HepG2 (cell line): ENCODE measurements around the gene RPL3. TPM values are rescaled to one million over a fixed set of nuclear protein-coding genes. Genes with fewer than 3 reads are reported as not detected.

ENCODE experiments used
- CREM ChIP-seq, 2 experiments: sonication (generic) in 1 of 2; formaldehyde crosslinking in 1 of 2; IDR thresholded peaks; 2 replicates each; pipeline versions ENCODE4 v1.4.0 to v1.6.1; 2016 to 2020; ENCODE audit warnings: antibody characterized with exemption in 1 of 2, mild to moderate bottlenecking in 1 of 2, missing genetic modification reagents in 1 of 2
- EHMT2 ChIP-seq: fragments of 200-600 bp; sonication (generic); IDR thresholded peaks from 2 replicates; pipeline ENCODE4 v1.7.0; 2017; ENCODE audit warnings: antibody characterized with exemption, low read depth, low read length, borderline replicate concordance
- HNRNPL ChIP-seq: fragments of 200-400 bp; formaldehyde crosslinking; IDR thresholded peaks from 2 replicates; pipeline ENCODE4 v1.6.1; 2017; ENCODE audit warnings: mild to moderate bottlenecking, low read depth, low read length
- KDM2A ChIP-seq: sonication (generic); formaldehyde crosslinking; IDR thresholded peaks from 2 replicates; pipeline ENCODE4 v1.4.0; 2020; ENCODE audit warnings: low read depth, missing genetic modification reagents, borderline replicate concordance
- LCORL ChIP-seq, 2 experiments: fragments of 450-650 bp in 1 of 2; sonication (generic) in 1 of 2; formaldehyde crosslinking in 1 of 2; IDR thresholded peaks; 2 replicates each; pipeline versions ENCODE4 v1.5.0 to v1.6.1; 2017 to 2020; ENCODE audit warnings: antibody characterized with exemption in 1 of 2, missing genetic modification reagents in 1 of 2
- MXI1 ChIP-seq: IDR thresholded peaks from 3 replicates; pipeline ENCODE4 v1.6.1; 2012; ENCODE audit warnings: low read depth, low read length, inconsistent platforms, borderline replicate concordance
- NFKBIZ ChIP-seq: IDR thresholded peaks from 2 replicates; pipeline ENCODE4 v1.6.1; 2018; ENCODE audit warnings: missing genetic modification reagents, missing compliant biosample characterization
- PRPF4 ChIP-seq: fragments of 200-400 bp; formaldehyde crosslinking; IDR thresholded peaks from 2 replicates; pipeline ENCODE4 v1.6.1; 2016; ENCODE audit warnings: low read length, low read depth; ENCODE audit not compliant: poor library complexity, severe bottlenecking
- REPIN1 ChIP-seq: sonication (generic); formaldehyde crosslinking; IDR thresholded peaks from 2 replicates; pipeline ENCODE4 v1.8.0; 2022; ENCODE audit warnings: missing genetic modification reagents, low read depth, mild to moderate bottlenecking, borderline replicate concordance
- SALL1 ChIP-seq: sonication (generic); formaldehyde crosslinking; IDR thresholded peaks from 2 replicates; pipeline ENCODE4 v1.8.0; 2022; ENCODE audit warnings: mild to moderate bottlenecking, missing genetic modification reagents
- SALL2 ChIP-seq: sonication (generic); formaldehyde crosslinking; IDR thresholded peaks from 2 replicates; pipeline ENCODE4 v1.8.1; 2023; ENCODE audit warnings: mild to moderate bottlenecking, missing genetic modification reagents, inconsistent platforms
- SSRP1 ChIP-seq: IDR thresholded peaks from 2 replicates; pipeline ENCODE4 v1.6.1; 2016; ENCODE audit warnings: control low read depth
- TAF15 ChIP-seq: fragments of 200-400 bp; formaldehyde crosslinking; IDR thresholded peaks from one replicate; pipeline ENCODE4 v1.6.1; 2018; ENCODE audit warnings: mild to moderate bottlenecking, low read depth, low read length; ENCODE audit not compliant: poor library complexity, severe bottlenecking
- ZNF350 ChIP-seq: sonication (generic); formaldehyde crosslinking; IDR thresholded peaks from 2 replicates; pipeline ENCODE4 v1.4.0; 2020; ENCODE audit warnings: mild to moderate bottlenecking, low read depth, missing genetic modification reagents, borderline replicate concordance
- ZNF724P ChIP-seq: sonication (generic); formaldehyde crosslinking; IDR thresholded peaks from 2 replicates; pipeline ENCODE4 v1.8.0; 2022; ENCODE audit warnings: missing genetic modification reagents, borderline replicate concordance
- polyA plus RNA-seq, 8 experiments: library from polyadenylated mRNA; depleted of rRNA in 3 of 8; stranded (reverse) in 7 of 8; unstranded in 1 of 8; fragments of >200 nt; fragmentation: Illumina TruSeq in 4 of 8; extraction: Trizol in 4 of 8; gene quantifications; 2 replicates each; pipeline versions ENCODE4 v1.2.1 to v1.2.3, GENCODE V29; 2011 to 2016; ENCODE audit warnings: low read depth in 4 of 8, missing spikeins in 1 of 8, mixed read lengths in 1 of 8; ENCODE audit not compliant: insufficient read depth in 1 of 8
- total RNA-seq, 5 experiments: library from RNA; depleted of rRNA; stranded (reverse); fragments of >200 nt; fragmentation: Illumina TruSeq; extraction: Trizol; gene quantifications; 2 replicates each; pipeline ENCODE4 v1.2.3, GENCODE V29; 2016; ENCODE audit warnings: low read depth in 1 of 5
- TF ChIP-seq, protein P1 (sequence below): sonication (generic); formaldehyde crosslinking; IDR thresholded peaks from 2 replicates; pipeline ENCODE4 v1.5.0; 2020; ENCODE audit warnings: mild to moderate bottlenecking, missing genetic modification reagents, borderline replicate concordance
- TF ChIP-seq, protein P2 (sequence below): sonication (generic); formaldehyde crosslinking; IDR thresholded peaks from 2 replicates; pipeline ENCODE4 v1.4.0; 2020; ENCODE audit warnings: missing genetic modification reagents
- TF ChIP-seq, protein P3 (sequence below), 2 experiments: sonication (generic) in 1 of 2; formaldehyde crosslinking in 1 of 2; IDR thresholded peaks; 2 replicates each; pipeline versions ENCODE4 v1.4.0 to v1.6.1; 2018 to 2020; ENCODE audit warnings: missing genetic modification reagents in 2 of 2, borderline replicate concordance in 1 of 2, low read depth in 1 of 2, mild to moderate bottlenecking in 1 of 2, missing biosample characterization in 1 of 2
- TF ChIP-seq, protein P4 (sequence below): sonication (generic); formaldehyde crosslinking; IDR thresholded peaks from 2 replicates; pipeline ENCODE4 v1.4.0; 2020; ENCODE audit warnings: missing genetic modification reagents

The RPL3 gene
- total and polyA plus RNA-seq, 2 of the 13 experiments (the other 11 are each of a cell fraction or from before 2014, with no cell fraction given): 1,051 to 3,279 TPM

DNA sequence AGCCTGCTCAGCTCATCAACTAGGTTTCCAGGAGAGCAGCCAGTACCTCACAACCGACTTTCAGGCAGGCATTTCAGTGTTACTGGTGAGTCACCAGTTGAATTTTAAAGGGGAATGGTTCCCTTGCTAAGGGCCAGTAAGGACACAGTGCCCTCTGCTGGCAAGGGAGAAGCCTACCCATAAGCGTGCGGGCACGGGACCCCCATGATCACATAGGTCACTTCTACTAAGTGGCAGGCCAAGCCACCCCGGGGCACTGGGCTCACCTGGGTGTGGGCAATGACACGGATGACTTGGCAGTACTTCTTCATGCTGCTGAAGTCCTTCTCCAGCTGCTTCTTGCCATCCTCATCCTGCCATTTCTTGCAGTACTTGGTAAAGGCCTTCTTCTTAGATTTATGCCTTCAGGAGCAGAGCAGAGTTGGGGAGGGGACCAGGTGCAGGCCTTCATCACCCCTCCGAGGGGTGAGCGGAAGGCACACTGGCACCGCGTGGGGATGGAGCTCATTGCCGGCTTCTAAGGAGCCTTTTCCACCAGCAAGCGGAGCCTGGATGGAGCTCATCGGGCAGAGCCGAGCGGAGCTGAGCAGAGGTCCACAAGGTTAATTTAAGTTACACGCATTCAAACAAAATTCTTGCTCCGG lies 2.9 kb downstream of the RPL3 start (continued):
- TF ChIP-seq, protein P1, sequence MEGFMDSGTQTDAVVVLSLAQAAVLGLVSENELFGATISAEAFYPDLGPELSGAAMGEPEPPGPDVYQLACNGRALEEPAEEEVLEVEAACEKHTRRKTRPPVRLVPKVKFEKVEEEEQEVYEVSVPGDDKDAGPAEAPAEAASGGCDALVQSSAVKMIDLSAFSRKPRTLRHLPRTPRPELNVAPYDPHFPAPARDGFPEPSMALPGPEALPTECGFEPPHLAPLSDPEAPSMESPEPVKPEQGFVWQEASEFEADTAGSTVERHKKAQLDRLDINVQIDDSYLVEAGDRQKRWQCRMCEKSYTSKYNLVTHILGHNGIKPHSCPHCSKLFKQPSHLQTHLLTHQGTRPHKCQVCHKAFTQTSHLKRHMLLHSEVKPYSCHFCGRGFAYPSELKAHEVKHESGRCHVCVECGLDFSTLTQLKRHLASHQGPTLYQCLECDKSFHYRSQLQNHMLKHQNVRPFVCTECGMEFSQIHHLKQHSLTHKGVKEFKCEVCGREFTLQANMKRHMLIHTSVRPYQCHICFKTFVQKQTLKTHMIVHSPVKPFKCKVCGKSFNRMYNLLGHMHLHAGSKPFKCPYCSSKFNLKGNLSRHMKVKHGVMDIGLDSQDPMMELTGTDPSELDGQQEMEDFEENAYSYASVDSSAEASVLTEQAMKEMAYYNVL (CRISPR knock-in tag): no peak
- TF ChIP-seq, protein P2, sequence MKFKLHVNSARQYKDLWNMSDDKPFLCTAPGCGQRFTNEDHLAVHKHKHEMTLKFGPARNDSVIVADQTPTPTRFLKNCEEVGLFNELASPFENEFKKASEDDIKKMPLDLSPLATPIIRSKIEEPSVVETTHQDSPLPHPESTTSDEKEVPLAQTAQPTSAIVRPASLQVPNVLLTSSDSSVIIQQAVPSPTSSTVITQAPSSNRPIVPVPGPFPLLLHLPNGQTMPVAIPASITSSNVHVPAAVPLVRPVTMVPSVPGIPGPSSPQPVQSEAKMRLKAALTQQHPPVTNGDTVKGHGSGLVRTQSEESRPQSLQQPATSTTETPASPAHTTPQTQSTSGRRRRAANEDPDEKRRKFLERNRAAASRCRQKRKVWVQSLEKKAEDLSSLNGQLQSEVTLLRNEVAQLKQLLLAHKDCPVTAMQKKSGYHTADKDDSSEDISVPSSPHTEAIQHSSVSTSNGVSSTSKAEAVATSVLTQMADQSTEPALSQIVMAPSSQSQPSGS: no peak
- TF ChIP-seq ZNF724P (CRISPR knock-in tag): no peak
- no peak for TF ChIP-seq LCORL (IDR thresholded peaks at IDR 0.05)
- peak; percentile 49; the same call in 1 of the 2 replicates for TF ChIP-seq LCORL (CRISPR knock-in tag; IDR thresholded peaks at IDR 0.05)
- no peak for TF ChIP-seq EHMT2
- 0 out of 2 replicates have a peak, but pooled peaks have one; percentile 52 for TF ChIP-seq HNRNPL
- TF ChIP-seq TAF15: no peak
- TF ChIP-seq, protein P3, sequence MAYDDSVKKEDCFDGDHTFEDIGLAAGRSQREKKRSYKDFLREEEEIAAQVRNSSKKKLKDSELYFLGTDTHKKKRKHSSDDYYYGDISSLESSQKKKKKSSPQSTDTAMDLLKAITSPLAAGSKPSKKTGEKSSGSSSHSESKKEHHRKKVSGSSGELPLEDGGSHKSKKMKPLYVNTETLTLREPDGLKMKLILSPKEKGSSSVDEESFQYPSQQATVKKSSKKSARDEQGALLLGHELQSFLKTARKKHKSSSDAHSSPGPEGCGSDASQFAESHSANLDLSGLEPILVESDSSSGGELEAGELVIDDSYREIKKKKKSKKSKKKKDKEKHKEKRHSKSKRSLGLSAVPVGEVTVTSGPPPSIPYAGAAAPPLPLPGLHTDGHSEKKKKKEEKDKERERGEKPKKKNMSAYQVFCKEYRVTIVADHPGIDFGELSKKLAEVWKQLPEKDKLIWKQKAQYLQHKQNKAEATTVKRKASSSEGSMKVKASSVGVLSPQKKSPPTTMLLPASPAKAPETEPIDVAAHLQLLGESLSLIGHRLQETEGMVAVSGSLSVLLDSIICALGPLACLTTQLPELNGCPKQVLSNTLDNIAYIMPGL (CRISPR knock-in tag; IDR thresholded peaks at IDR 0.05; ENCODE audit: borderline replicate concordance in 1 of 2, low read depth in 1 of 2): peak; percentile 58 to 79; a peak in 3 of 4 replicates
- 0 out of 2 replicates have a peak, but pooled peaks have one; percentile 11 for TF ChIP-seq SALL1 (CRISPR knock-in tag)
- TF ChIP-seq MXI1: peak; percentile 50; the same call in 1 of the 3 replicates
- no peak for TF ChIP-seq SALL2 (CRISPR knock-in tag)
- 0 out of 2 replicates have a peak, but pooled peaks have one; percentile 24 for TF ChIP-seq KDM2A (CRISPR knock-in tag)
- 0 out of 2 replicates have a peak, but pooled peaks have one; percentile 24 for TF ChIP-seq SSRP1
- TF ChIP-seq ZNF350 (CRISPR knock-in tag): no peak; the same call in 1 of the 2 replicates
- TF ChIP-seq REPIN1 (CRISPR knock-in tag): no peak
- TF ChIP-seq, protein P4, sequence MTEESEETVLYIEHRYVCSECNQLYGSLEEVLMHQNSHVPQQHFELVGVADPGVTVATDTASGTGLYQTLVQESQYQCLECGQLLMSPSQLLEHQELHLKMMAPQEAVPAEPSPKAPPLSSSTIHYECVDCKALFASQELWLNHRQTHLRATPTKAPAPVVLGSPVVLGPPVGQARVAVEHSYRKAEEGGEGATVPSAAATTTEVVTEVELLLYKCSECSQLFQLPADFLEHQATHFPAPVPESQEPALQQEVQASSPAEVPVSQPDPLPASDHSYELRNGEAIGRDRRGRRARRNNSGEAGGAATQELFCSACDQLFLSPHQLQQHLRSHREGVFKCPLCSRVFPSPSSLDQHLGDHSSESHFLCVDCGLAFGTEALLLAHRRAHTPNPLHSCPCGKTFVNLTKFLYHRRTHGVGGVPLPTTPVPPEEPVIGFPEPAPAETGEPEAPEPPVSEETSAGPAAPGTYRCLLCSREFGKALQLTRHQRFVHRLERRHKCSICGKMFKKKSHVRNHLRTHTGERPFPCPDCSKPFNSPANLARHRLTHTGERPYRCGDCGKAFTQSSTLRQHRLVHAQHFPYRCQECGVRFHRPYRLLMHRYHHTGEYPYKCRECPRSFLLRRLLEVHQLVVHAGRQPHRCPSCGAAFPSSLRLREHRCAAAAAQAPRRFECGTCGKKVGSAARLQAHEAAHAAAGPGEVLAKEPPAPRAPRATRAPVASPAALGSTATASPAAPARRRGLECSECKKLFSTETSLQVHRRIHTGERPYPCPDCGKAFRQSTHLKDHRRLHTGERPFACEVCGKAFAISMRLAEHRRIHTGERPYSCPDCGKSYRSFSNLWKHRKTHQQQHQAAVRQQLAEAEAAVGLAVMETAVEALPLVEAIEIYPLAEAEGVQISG: peak; percentile 41; the same call in 1 of the 2 replicates
- TF ChIP-seq CREM (IDR thresholded peaks at IDR 0.05): no peak
- TF ChIP-seq CREM (CRISPR knock-in tag; IDR thresholded peaks at IDR 0.05): no peak
- peak; percentile 34 for TF ChIP-seq PRPF4
- TF ChIP-seq NFKBIZ: no peak
